Fibroblast of mammary gland (primary cell): ENCODE results near the gene VEGFB.

Source experiments
- DNase-seq: peaks from one replicate; pipeline ENCODE4 v3.0.0-alpha.2; 2010; ENCODE audit warnings: low read depth
- H3K4me3 ChIP-seq: 2 replicates; pipeline ENCODE4 v1.5.1; 2011; ENCODE audit warnings: low read depth, mild to moderate bottlenecking, low read length, moderate library complexity; ENCODE audit not compliant: control insufficient read depth
- TF ChIP-seq, protein P1 (sequence below): conservative IDR thresholded peaks from 2 replicates; pipeline ENCODE4 v1.5.1; 2011; ENCODE audit warnings: low read depth, low read length, inconsistent platforms; ENCODE audit not compliant: control insufficient read depth, insufficient read depth

The VEGFB gene

DNA sequence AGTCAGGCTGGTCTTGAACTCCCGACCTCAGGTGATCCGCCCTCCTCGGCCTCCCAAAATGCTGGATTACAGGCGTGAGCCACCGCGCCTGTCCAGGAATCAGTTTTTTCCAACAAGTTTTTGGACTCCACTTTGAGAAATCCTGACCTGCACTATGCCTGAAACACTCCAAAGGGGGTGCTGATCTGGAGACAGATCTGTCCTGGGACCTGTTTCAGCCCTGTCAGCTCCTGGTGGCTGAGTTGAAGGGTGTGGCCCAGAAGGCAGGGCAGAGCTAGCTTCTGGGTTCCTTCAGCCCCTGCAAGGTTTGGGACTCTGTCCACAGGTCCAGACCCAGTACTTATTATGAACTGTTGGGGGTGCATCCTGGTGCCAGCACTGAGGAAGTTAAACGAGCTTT is 2.8 kb upstream of the VEGFB start:
- no peak for DNase-seq
- TF ChIP-seq, protein P1, sequence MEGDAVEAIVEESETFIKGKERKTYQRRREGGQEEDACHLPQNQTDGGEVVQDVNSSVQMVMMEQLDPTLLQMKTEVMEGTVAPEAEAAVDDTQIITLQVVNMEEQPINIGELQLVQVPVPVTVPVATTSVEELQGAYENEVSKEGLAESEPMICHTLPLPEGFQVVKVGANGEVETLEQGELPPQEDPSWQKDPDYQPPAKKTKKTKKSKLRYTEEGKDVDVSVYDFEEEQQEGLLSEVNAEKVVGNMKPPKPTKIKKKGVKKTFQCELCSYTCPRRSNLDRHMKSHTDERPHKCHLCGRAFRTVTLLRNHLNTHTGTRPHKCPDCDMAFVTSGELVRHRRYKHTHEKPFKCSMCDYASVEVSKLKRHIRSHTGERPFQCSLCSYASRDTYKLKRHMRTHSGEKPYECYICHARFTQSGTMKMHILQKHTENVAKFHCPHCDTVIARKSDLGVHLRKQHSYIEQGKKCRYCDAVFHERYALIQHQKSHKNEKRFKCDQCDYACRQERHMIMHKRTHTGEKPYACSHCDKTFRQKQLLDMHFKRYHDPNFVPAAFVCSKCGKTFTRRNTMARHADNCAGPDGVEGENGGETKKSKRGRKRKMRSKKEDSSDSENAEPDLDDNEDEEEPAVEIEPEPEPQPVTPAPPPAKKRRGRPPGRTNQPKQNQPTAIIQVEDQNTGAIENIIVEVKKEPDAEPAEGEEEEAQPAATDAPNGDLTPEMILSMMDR = no peak

DNA sequence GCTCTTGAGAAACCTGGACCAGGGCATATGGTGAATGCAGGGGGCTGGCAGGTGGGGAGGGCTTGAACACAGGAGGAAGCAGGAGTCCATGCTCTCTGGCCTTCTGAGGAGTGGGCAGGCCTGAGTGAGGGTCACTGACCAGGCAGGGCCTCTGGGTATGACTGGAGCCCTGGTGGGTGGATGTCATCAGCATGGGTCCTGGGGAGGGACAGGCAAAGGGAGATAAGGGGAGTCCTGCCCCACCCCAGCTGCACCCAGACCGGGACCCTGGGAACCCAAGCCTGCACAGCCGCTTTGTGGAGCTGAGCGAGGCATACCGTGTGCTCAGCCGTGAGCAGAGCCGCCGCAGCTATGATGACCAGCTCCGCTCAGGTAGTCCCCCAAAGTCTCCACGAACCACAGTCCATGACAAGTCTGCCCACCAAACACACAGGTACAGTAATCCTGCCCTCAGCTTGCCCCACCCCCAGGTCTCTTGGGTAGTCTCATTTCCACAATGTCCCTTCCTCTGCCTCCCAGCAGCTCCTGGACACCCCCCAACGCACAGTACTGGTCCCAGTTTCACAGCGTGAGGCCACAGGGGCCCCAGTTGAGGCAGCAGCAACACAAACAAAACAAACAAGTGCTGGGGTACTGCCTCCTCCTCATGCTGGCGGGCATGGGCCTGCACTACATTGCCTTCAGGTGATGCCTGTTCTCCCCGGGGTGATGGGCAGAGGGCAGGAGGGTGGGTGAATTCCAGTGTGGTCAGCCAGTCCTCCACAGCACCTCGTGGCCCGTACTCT is 2.0 kb upstream of the VEGFB start:
- TF ChIP-seq, protein P1 = no peak

More for the DNA sequence above, 2.8 kb upstream of the VEGFB start:
- no peak overlapping the region for H3K4me3 ChIP-seq

DNA sequence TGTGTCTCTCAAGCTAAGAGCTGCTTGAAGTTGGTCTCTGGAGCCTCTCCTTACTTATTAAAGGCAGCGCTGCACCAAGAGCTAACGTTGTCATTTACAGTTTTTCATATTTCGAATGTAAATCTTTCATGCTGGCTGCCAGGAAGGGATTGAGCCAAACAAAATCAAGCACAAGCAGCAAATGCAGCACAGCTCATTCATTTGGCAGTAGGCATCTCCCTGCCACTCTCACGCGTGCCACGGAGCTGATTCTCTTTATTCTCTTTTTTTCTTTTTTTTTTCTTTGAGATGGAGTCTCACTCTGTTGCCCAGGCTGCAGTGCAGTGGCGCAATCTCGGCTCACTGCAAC is 1.4 kb upstream of the VEGFB start:
- TF ChIP-seq, protein P1 = no peak
- DNase-seq = no peak
- no peak overlapping the region for H3K4me3 ChIP-seq

More for the DNA sequence above, 2.0 kb upstream of the VEGFB start:
- no peak overlapping the region for H3K4me3 ChIP-seq
- DNase-seq = no peak

DNA sequence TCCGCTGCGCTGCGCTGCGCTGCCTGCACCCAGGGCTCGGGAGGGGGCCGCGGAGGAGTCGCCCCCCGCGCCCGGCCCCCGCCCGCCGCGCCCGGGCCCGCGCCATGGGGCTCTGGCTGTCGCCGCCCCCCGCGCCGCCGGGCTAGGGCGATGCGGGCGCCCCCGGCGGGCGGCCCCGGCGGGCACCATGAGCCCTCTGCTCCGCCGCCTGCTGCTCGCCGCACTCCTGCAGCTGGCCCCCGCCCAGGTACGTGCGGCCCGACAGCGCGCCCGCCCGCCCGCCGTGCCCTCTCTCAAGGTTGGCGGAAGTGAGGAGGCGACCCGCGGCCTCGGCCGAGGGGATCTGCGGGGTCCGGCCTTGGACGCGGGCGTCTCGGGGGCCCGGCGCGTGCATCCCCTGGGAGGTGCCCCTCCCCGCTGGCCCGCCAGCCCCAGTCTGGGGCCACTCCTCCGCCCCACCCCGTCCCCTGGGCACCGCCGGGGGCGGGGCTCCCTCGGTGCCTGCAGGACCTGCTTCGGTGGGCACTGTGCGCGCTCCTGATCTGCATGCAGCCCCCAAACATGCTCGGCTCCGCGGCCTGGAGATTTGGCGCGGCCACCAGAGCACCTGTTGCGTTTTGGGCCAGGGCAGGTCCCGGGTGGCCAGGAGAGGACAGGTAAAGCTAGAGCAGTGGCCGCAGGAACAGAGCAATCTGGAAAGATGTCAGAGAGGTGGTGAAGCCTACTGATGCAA is 429 bp downstream of the VEGFB start:
- DNase-seq = no peak
- H3K4me3 ChIP-seq = peak overlapping the region; percentile 57
- TF ChIP-seq, protein P1 = no peak

DNA sequence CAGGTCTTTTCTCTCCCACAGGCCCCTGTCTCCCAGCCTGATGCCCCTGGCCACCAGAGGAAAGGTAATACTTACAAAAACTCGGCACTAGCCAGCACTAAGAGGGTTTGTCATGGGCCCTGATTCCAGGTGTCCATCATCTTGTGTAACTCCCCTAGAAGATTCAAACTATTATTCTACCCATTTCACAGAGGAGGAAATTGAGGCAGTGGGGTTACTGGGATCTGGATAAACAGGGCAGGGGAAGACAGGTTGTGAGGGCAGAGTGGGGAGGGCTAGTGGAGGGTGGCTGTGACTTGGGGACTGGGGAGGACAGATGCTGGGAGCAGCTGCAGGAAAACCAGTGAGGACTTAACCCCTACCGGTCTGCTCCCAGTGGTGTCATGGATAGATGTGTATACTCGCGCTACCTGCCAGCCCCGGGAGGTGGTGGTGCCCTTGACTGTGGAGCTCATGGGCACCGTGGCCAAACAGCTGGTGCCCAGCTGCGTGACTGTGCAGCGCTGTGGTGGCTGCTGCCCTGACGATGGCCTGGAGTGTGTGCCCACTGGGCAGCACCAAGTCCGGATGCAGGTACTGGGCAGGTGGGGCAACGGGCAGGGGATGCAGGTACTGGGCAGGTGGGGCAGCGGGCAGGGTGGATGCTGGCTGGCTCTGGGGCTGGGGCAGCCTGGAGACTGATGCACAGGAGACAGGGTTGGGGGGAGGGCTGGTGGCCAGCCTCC is 1.2 kb downstream of the VEGFB start:
- DNase-seq = no peak
- TF ChIP-seq, protein P1 = no peak
- H3K4me3 ChIP-seq = peak overlapping the region; percentile 57

DNA sequence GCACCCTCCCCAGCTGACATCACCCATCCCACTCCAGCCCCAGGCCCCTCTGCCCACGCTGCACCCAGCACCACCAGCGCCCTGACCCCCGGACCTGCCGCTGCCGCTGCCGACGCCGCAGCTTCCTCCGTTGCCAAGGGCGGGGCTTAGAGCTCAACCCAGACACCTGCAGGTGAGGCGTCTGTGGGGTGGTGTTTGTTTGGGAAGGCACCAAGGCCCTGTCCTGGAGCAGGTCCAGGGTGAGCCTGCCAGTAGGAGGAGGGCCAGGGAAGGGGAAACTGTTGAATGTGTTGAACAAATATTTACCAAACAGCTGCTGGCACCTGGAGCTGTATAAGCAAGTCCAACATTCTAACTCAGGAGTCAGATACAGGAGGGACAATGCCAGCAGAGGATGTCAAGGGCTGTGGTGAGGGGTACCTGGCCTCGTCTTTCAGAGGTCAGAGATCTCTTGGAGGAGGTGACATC is 3.1 kb downstream of the VEGFB start:
- no peak for DNase-seq
- TF ChIP-seq, protein P1 = no peak
- H3K4me3 ChIP-seq = no peak overlapping the region
